WTC11 (cell line): ENCODE data around the gene GOLGA5. TPM values are rescaled to one million over a fixed set of nuclear protein-coding genes. Genes with fewer than 3 reads are reported as not detected.

ENCODE experiments used
- ATAC-seq: fragments of 200-7000 bp; cut with Tn5 transposase; 2 replicates; pipeline ENCODE4 v1.10.0; 2021; ENCODE audit warnings: mild to moderate bottlenecking, moderate library complexity
- CTCF ChIA-PET: fragments of 300-600 bp; sonication (Branson Sonifier 250); formaldehyde crosslinking; loops from one replicate; lab custom pipeline; 2021; ENCODE audit warnings: antibody characterized with exemption; lab: Charles Lee
- POLR2A ChIA-PET: fragments of 350-600 bp; sonication (Branson Sonifier 250); formaldehyde crosslinking; loops from one replicate; lab custom pipeline; 2021; ENCODE audit warnings: antibody characterized with exemption; lab: Charles Lee
- DNase-seq: peaks from one replicate; pipeline ENCODE4 v3.0.0; 2021; ENCODE audit warnings: low spot score
- H3K27ac Mint-ChIP-seq: 2 replicates; pipeline ENCODE4 v1.8.0; 2021; ENCODE audit warnings: mixed read lengths
- H3K27me3 Mint-ChIP-seq: 2 replicates; pipeline ENCODE4 v1.8.0; 2021; ENCODE audit warnings: low read depth, mild to moderate bottlenecking, moderate library complexity, mixed read lengths
- H3K36me3 Mint-ChIP-seq: 2 replicates; pipeline ENCODE4 v1.8.0; 2021; ENCODE audit warnings: mixed read lengths
- H3K4me1 Mint-ChIP-seq: 2 replicates; pipeline ENCODE4 v1.8.0; 2022; ENCODE audit warnings: mixed read lengths
- H3K4me3 Mint-ChIP-seq: 2 replicates; pipeline ENCODE4 v1.8.0; 2021; ENCODE audit warnings: mild to moderate bottlenecking, moderate library complexity, mixed read lengths
- H3K9me3 Mint-ChIP-seq: 2 replicates; pipeline ENCODE4 v1.8.0; 2021; ENCODE audit warnings: mixed read lengths
- FOXJ3 ChIP-seq: sonication (generic); formaldehyde crosslinking; IDR thresholded peaks from 2 replicates; pipeline ENCODE4 v1.9.0; 2021; ENCODE audit warnings: missing genetic modification reagents, mild to moderate bottlenecking, borderline replicate concordance
- FOXK1 ChIP-seq: sonication (generic); formaldehyde crosslinking; IDR thresholded peaks from 2 replicates; pipeline ENCODE4 v1.8.0; 2022; ENCODE audit warnings: mild to moderate bottlenecking, moderate library complexity, missing genetic modification reagents
- GRHL2 ChIP-seq: fragments of 250-450 bp; sonication (Bioruptor Pico); IDR thresholded peaks from 2 replicates; pipeline ENCODE4 v1.8.0; 2022; ENCODE audit warnings: mild to moderate bottlenecking, moderate library complexity; ENCODE audit not compliant: insufficient replicate concordance, severe bottlenecking
- GTF2I ChIP-seq: fragments of 250-450 bp; sonication (Bioruptor Pico); conservative IDR thresholded peaks from 2 replicates; pipeline ENCODE4 v1.4.0; 2021; ENCODE audit warnings: mild to moderate bottlenecking
- IRF2 ChIP-seq: sonication (generic); formaldehyde crosslinking; IDR thresholded peaks from 2 replicates; pipeline ENCODE4 v1.8.0; 2022; ENCODE audit warnings: low read depth, missing genetic modification reagents, borderline replicate concordance
- JAZF1 ChIP-seq: fragments of 250-450 bp; sonication (Bioruptor Pico); IDR thresholded peaks from 2 replicates; pipeline ENCODE4 v1.9.0; 2021; ENCODE audit warnings: moderate library complexity, mild to moderate bottlenecking, inconsistent platforms
- NFE2L1 ChIP-seq: sonication (generic); formaldehyde crosslinking; IDR thresholded peaks from 2 replicates; pipeline ENCODE4 v1.8.1; 2023; ENCODE audit warnings: missing genetic modification reagents
- NR2C2 ChIP-seq: sonication (generic); formaldehyde crosslinking; IDR thresholded peaks from 2 replicates; pipeline ENCODE4 v1.8.0; 2022; ENCODE audit warnings: mild to moderate bottlenecking, missing genetic modification reagents
- RORB ChIP-seq: fragments of 250-450 bp; sonication (Bioruptor Pico); IDR thresholded peaks from 2 replicates; pipeline ENCODE4 v1.9.0; 2021; ENCODE audit warnings: mild to moderate bottlenecking
- TEAD4 ChIP-seq: sonication (generic); formaldehyde crosslinking; IDR thresholded peaks from 2 replicates; pipeline ENCODE4 v1.8.0; 2022; ENCODE audit warnings: mild to moderate bottlenecking, missing genetic modification reagents
- ZNF317 ChIP-seq: sonication (generic); formaldehyde crosslinking; IDR thresholded peaks from 2 replicates; pipeline ENCODE4 v1.8.1; 2023; ENCODE audit warnings: low read depth, mild to moderate bottlenecking, moderate library complexity, missing genetic modification reagents, borderline replicate concordance
- ZNF396 ChIP-seq: fragments of 250-450 bp; sonication (Bioruptor Pico); IDR thresholded peaks from 2 replicates; pipeline ENCODE4 v1.8.0; 2021; ENCODE audit warnings: mild to moderate bottlenecking, moderate library complexity, borderline replicate concordance
- total RNA-seq: library from RNA; stranded (reverse); gene quantifications from 3 replicates; pipeline ENCODE4 v1.2.3, GENCODE V29; 2021
- TF ChIP-seq, protein P1 (sequence below): sonication (generic); formaldehyde crosslinking; IDR thresholded peaks from 2 replicates; pipeline ENCODE4 v1.8.0; 2022; ENCODE audit warnings: mild to moderate bottlenecking, missing genetic modification reagents
- TF ChIP-seq, protein P2 (sequence below): sonication (generic); formaldehyde crosslinking; IDR thresholded peaks from 2 replicates; pipeline ENCODE4 v1.8.1; 2022; ENCODE audit warnings: low read depth, mild to moderate bottlenecking, moderate library complexity, missing genetic modification reagents, borderline replicate concordance
- TF ChIP-seq, protein P3 (sequence below): fragments of 250-450 bp; sonication (Bioruptor Pico); IDR thresholded peaks from 2 replicates; pipeline ENCODE4 v1.9.0; 2021; ENCODE audit warnings: mild to moderate bottlenecking
- TF ChIP-seq, protein P4 (sequence below): fragments of 250-450 bp; sonication (Bioruptor Pico); IDR thresholded peaks from 2 replicates; pipeline ENCODE4 v1.8.0; 2021; ENCODE audit warnings: mild to moderate bottlenecking
- TF ChIP-seq, protein P5 (sequence below): sonication (generic); formaldehyde crosslinking; IDR thresholded peaks from 2 replicates; pipeline ENCODE4 v1.8.1; 2022; ENCODE audit warnings: missing genetic modification reagents, borderline replicate concordance
- TF ChIP-seq, protein P6 (sequence below): sonication (generic); formaldehyde crosslinking; IDR thresholded peaks from 2 replicates; pipeline ENCODE4 v1.8.1; 2023; ENCODE audit warnings: mild to moderate bottlenecking, missing genetic modification reagents
- TF ChIP-seq, protein P7 (sequence below): fragments of 200-600 bp; IDR thresholded peaks from 2 replicates; pipeline ENCODE4 v1.8.0; 2022; ENCODE audit warnings: antibody characterized with exemption
- TF ChIP-seq, protein P8 (sequence below): fragments of 250-450 bp; sonication (Bioruptor Pico); IDR thresholded peaks from 2 replicates; pipeline ENCODE4 v1.9.0; 2021; ENCODE audit warnings: mild to moderate bottlenecking, borderline replicate concordance
- TF ChIP-seq, protein P9 (sequence below): sonication (generic); formaldehyde crosslinking; IDR thresholded peaks from 2 replicates; pipeline ENCODE4 v1.8.0; 2023; ENCODE audit warnings: missing genetic modification reagents

The GOLGA5 gene
- total RNA-seq, 1 experiment from 2014 or later: 27.0 TPM

DNA sequence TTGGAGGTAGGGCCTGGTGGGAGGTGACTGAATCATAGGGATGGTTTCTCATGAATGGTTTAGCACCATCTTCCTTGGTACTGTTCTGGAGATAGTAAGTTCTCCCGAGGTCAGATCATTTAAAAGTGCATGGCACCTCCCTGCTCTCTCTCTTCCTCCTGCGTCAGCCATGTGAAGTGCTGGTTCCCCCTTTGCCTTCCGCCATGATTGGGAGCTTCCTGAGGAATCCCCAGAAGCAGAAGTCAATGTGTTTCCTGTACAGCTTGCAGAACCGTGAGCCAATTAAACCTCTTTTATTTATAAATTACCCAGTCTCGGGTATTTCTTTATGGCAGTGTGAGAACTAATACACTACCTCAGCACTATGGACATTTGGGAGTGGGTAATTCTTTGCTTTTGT lies 40.9 kb upstream of the GOLGA5 start (continued):
- TF ChIP-seq, protein P1, sequence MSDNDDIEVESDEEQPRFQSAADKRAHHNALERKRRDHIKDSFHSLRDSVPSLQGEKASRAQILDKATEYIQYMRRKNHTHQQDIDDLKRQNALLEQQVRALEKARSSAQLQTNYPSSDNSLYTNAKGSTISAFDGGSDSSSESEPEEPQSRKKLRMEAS (CRISPR knock-in tag): no peak

DNA sequence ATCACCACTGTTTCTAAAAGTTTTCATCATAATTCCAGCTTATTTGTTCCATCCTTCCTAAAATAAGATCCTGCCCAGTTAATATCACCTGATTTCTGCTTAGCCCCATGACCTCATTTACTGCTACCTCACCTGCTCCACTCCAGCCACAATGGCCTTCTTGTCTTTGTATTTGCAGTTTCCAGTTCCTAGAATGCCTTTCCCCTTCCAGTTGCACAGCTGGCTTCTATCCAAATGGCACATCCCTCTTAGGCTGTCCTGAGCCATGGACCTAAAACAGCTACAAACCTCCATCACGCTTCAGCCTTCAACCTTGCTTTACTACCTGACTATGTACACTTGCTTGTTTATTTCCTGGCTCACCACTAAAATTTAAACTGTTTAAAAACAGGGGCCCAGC lies 39.1 kb upstream of the GOLGA5 start:
- Mint-ChIP-seq H3K27me3 (peaks cover 22% of the 10 kb centered on the region), H3K27ac (no peak overlapping the region), H3K9me3 (peaks cover 20% of the 10 kb centered on the region), H3K4me3 (no peak overlapping the region), H3K36me3 (no peaks in the 10 kb centered on the region), H3K4me1 (no peaks in the 10 kb centered on the region)
- ATAC-seq (no peak), DNase-seq (no peak)
- CTCF ChIA-PET: no interaction called here
- POLR2A ChIA-PET: no interaction called here
- no peak for TF ChIP-seq NFE2L1 (CRISPR knock-in tag)
- TF ChIP-seq, protein P2, sequence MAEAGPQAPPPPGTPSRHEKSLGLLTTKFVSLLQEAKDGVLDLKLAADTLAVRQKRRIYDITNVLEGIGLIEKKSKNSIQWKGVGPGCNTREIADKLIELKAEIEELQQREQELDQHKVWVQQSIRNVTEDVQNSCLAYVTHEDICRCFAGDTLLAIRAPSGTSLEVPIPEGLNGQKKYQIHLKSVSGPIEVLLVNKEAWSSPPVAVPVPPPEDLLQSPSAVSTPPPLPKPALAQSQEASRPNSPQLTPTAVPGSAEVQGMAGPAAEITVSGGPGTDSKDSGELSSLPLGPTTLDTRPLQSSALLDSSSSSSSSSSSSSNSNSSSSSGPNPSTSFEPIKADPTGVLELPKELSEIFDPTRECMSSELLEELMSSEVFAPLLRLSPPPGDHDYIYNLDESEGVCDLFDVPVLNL (CRISPR knock-in tag): no peak
- TF ChIP-seq GTF2I (CRISPR knock-in tag): no peak
- no peak for TF ChIP-seq FOXK1 (CRISPR knock-in tag)
- TF ChIP-seq, protein P3, sequence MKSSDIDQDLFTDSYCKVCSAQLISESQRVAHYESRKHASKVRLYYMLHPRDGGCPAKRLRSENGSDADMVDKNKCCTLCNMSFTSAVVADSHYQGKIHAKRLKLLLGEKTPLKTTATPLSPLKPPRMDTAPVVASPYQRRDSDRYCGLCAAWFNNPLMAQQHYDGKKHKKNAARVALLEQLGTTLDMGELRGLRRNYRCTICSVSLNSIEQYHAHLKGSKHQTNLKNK (CRISPR knock-in tag): no peak
- TF ChIP-seq FOXJ3 (CRISPR knock-in tag): no peak
- TF ChIP-seq, protein P4, sequence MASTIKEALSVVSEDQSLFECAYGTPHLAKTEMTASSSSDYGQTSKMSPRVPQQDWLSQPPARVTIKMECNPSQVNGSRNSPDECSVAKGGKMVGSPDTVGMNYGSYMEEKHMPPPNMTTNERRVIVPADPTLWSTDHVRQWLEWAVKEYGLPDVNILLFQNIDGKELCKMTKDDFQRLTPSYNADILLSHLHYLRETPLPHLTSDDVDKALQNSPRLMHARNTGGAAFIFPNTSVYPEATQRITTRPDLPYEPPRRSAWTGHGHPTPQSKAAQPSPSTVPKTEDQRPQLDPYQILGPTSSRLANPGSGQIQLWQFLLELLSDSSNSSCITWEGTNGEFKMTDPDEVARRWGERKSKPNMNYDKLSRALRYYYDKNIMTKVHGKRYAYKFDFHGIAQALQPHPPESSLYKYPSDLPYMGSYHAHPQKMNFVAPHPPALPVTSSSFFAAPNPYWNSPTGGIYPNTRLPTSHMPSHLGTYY: no peak
- no peak for TF ChIP-seq NR2C2
- TF ChIP-seq, protein P5, sequence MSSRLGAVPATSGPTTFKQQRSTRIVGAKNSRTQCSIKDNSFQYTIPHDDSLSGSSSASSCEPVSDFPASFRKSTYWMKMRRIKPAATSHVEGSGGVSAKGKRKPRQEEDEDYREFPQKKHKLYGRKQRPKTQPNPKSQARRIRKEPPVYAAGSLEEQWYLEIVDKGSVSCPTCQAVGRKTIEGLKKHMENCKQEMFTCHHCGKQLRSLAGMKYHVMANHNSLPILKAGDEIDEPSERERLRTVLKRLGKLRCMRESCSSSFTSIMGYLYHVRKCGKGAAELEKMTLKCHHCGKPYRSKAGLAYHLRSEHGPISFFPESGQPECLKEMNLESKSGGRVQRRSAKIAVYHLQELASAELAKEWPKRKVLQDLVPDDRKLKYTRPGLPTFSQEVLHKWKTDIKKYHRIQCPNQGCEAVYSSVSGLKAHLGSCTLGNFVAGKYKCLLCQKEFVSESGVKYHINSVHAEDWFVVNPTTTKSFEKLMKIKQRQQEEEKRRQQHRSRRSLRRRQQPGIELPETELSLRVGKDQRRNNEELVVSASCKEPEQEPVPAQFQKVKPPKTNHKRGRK: no peak
- no peak for TF ChIP-seq JAZF1 (CRISPR knock-in tag)
- TF ChIP-seq, protein P6, sequence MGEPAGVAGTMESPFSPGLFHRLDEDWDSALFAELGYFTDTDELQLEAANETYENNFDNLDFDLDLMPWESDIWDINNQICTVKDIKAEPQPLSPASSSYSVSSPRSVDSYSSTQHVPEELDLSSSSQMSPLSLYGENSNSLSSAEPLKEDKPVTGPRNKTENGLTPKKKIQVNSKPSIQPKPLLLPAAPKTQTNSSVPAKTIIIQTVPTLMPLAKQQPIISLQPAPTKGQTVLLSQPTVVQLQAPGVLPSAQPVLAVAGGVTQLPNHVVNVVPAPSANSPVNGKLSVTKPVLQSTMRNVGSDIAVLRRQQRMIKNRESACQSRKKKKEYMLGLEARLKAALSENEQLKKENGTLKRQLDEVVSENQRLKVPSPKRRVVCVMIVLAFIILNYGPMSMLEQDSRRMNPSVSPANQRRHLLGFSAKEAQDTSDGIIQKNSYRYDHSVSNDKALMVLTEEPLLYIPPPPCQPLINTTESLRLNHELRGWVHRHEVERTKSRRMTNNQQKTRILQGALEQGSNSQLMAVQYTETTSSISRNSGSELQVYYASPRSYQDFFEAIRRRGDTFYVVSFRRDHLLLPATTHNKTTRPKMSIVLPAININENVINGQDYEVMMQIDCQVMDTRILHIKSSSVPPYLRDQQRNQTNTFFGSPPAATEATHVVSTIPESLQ: no peak
- no peak for TF ChIP-seq ZNF396

DNA sequence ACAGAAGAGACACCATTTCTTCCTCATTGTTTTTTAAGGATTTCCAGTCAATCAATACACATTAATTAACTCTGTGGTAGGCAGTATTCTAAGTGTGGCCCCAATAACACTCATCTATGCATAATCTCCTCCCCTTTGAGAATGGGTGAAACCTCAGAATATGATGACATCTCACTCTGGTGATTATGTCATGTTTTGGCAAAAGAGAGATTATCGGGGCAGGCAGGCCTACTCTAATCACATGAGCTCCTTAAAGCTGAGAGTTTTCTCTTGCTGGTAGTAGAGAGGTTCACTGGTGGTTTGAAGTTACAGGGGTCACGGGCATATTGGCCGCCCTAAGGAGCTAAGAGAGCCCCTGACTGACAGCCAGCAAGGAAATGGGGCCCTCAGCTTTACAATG lies 38.6 kb upstream of the GOLGA5 start:
- ChIA-PET CTCF (interaction anchor here (0.5 kb wide), 1 partner anchor 26 kb away, joined by 9 read pairs; no protein-coding TSS in a partner anchor), POLR2A (no interaction called here)
- DNase-seq: no peak
- no peaks in the 10 kb centered on the region for H3K4me1 Mint-ChIP-seq
- ATAC-seq: no peak
- H3K27ac Mint-ChIP-seq: no peak overlapping the region
- no peaks in the 10 kb centered on the region for H3K36me3 Mint-ChIP-seq
- no peak for TF ChIP-seq TEAD4 (CRISPR knock-in tag)
- no peak for TF ChIP-seq ZNF317
- no peak for TF ChIP-seq GRHL2 (CRISPR knock-in tag)
- TF ChIP-seq, protein P7, sequence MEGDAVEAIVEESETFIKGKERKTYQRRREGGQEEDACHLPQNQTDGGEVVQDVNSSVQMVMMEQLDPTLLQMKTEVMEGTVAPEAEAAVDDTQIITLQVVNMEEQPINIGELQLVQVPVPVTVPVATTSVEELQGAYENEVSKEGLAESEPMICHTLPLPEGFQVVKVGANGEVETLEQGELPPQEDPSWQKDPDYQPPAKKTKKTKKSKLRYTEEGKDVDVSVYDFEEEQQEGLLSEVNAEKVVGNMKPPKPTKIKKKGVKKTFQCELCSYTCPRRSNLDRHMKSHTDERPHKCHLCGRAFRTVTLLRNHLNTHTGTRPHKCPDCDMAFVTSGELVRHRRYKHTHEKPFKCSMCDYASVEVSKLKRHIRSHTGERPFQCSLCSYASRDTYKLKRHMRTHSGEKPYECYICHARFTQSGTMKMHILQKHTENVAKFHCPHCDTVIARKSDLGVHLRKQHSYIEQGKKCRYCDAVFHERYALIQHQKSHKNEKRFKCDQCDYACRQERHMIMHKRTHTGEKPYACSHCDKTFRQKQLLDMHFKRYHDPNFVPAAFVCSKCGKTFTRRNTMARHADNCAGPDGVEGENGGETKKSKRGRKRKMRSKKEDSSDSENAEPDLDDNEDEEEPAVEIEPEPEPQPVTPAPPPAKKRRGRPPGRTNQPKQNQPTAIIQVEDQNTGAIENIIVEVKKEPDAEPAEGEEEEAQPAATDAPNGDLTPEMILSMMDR: no peak
- TF ChIP-seq, protein P8, sequence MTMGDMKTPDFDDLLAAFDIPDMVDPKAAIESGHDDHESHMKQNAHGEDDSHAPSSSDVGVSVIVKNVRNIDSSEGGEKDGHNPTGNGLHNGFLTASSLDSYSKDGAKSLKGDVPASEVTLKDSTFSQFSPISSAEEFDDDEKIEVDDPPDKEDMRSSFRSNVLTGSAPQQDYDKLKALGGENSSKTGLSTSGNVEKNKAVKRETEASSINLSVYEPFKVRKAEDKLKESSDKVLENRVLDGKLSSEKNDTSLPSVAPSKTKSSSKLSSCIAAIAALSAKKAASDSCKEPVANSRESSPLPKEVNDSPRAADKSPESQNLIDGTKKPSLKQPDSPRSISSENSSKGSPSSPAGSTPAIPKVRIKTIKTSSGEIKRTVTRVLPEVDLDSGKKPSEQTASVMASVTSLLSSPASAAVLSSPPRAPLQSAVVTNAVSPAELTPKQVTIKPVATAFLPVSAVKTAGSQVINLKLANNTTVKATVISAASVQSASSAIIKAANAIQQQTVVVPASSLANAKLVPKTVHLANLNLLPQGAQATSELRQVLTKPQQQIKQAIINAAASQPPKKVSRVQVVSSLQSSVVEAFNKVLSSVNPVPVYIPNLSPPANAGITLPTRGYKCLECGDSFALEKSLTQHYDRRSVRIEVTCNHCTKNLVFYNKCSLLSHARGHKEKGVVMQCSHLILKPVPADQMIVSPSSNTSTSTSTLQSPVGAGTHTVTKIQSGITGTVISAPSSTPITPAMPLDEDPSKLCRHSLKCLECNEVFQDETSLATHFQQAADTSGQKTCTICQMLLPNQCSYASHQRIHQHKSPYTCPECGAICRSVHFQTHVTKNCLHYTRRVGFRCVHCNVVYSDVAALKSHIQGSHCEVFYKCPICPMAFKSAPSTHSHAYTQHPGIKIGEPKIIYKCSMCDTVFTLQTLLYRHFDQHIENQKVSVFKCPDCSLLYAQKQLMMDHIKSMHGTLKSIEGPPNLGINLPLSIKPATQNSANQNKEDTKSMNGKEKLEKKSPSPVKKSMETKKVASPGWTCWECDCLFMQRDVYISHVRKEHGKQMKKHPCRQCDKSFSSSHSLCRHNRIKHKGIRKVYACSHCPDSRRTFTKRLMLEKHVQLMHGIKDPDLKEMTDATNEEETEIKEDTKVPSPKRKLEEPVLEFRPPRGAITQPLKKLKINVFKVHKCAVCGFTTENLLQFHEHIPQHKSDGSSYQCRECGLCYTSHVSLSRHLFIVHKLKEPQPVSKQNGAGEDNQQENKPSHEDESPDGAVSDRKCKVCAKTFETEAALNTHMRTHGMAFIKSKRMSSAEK (CRISPR knock-in tag): no peak
- TF ChIP-seq RORB: no peak
- TF ChIP-seq, protein P9, sequence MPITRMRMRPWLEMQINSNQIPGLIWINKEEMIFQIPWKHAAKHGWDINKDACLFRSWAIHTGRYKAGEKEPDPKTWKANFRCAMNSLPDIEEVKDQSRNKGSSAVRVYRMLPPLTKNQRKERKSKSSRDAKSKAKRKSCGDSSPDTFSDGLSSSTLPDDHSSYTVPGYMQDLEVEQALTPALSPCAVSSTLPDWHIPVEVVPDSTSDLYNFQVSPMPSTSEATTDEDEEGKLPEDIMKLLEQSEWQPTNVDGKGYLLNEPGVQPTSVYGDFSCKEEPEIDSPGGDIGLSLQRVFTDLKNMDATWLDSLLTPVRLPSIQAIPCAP (CRISPR knock-in tag): no peak
- TF ChIP-seq FOXJ3 (CRISPR knock-in tag): no peak
- no peak for TF ChIP-seq IRF2
- peaks cover 20% of the 10 kb centered on the region for H3K9me3 Mint-ChIP-seq
- H3K27me3 Mint-ChIP-seq: peaks cover 17% of the 10 kb centered on the region
- no peak overlapping the region for H3K4me3 Mint-ChIP-seq
